Esophagus mucosa (tissue), 1 donor: ENCODE measurements around the gene SPEF1. TPM values are rescaled to one million over a fixed set of nuclear protein-coding genes. Genes with fewer than 3 reads are reported as not detected.

Experiments
- ATAC-seq: fragments of 200-7000 bp; cut with Tn5 transposase; one replicate; pipeline ENCODE4 v1.9.1; 2020
- total RNA-seq: library from RNA; stranded (reverse); gene quantifications from one replicate; pipeline ENCODE4 v1.2.4, GENCODE V29; 2023
- donor health status: DM: yes; HTN: yes; CAD: no.

The SPEF1 gene
- total RNA-seq, 1 donor from 2014 or later = not detected

- no peak for ATAC-seq
Measured at GRCh38 chr20:3729378-3729777, 51.9 kb downstream of the SPEF1 start.

GRCh38 chr20:3728876-3729275 lies 52.4 kb downstream of the SPEF1 start:
- no peak for ATAC-seq

- no peak for ATAC-seq
Measured at GRCh38 chr20:3728354-3728753, 52.9 kb downstream of the SPEF1 start.

Other genes with a start within 250 kb of the SPEF1 start
- gene GFRA4, start 118.0 kb downstream of the SPEF1 start, total RNA-seq = not detected
- 2.5 TPM for gene ADAM33, start 99.4 kb downstream of the SPEF1 start, total RNA-seq
- gene SIGLEC1, start 68.8 kb downstream of the SPEF1 start, total RNA-seq = 0.80 TPM
- 1.2 TPM for gene HSPA12B, start 48.8 kb downstream of the SPEF1 start, total RNA-seq
- 29.1 TPM for gene ADISSP, start 13.7 kb downstream of the SPEF1 start, total RNA-seq
- gene CENPB, start 5.3 kb upstream of the SPEF1 start, total RNA-seq = 50.8 TPM
- gene CDC25B, start 14.9 kb upstream of the SPEF1 start, total RNA-seq = 42.5 TPM
- 10.7 TPM for gene AP5S1, start 39.1 kb upstream of the SPEF1 start, total RNA-seq
- 18.8 TPM for gene MAVS, start 65.4 kb upstream of the SPEF1 start, total RNA-seq
- gene PANK2, start 107.9 kb upstream of the SPEF1 start, total RNA-seq = 26.2 TPM
- gene RNF24, start 234.1 kb upstream of the SPEF1 start, total RNA-seq = 8.3 TPM